HG02840 (cell line): ENCODE data around the gene IFI27.

Experiments used
- ATAC-seq: cut with Tn5 transposase; IDR thresholded peaks from one replicate; pipeline ENCODE4 v1.9.1; 2021; ENCODE audit warnings: mild to moderate bottlenecking, moderate library complexity, moderate number of reproducible peaks; ENCODE audit not compliant: unreplicated experiment, low FRiP score

IFI27 gene

DNA sequence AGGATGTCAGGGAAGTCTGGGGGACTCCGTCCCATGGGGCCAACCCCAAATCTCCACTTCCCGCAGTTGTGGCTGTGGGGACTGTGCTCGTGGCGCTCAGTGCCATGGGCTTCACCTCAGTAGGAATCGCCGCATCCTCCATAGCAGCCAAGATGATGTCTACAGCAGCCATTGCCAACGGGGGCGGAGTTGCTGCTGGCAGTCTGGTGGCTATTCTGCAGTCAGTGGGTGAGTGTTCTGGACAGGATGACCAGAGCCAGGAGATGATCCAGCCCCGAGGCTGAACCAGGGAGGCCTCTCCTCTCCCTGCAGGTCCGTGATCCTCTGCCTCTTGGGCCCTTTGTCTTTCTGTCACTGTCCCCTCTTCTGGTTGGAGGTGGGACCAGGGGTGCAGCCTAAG is 8.8 kb upstream of the IFI27 start:
- no peak for ATAC-seq

DNA sequence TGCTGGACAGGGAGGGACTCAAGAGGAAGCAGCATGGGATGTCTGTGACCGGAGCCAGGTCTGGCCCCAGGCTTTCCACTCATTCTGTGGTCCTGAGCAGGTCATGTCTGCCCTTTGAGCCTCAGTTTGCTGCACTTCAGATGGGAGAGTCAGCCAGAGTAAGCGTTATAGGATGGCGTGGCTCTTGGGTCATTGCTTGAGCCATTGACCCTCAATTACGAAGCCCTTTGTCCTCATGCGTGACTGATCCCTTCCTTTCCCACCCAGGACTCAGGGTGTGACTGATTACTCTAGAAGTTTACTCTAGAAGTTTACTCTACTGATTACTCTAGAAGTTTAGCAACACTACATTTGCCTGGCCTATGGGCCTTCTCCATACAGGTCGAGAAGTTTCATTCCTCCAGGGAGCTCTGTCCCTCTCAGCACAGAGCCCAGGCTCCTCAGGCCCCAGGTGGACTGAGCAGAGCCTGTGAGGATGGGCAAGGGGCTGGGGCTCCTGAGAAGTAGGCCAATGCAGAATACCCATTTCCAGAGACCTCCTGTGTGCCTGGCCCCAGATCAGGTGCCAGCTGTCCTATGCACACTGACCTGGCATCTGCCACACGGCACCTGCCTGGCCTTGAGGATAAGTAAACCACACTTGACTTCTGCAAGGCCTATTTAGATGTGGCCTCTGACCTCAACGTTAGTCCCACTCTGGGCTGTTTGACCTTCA is 7.6 kb upstream of the IFI27 start:
- ATAC-seq, result no peak

- ATAC-seq, result no peak
These were observed 6.9 kb upstream of the IFI27 start for GRCh38 chr14:94103554-94104150.

DNA sequence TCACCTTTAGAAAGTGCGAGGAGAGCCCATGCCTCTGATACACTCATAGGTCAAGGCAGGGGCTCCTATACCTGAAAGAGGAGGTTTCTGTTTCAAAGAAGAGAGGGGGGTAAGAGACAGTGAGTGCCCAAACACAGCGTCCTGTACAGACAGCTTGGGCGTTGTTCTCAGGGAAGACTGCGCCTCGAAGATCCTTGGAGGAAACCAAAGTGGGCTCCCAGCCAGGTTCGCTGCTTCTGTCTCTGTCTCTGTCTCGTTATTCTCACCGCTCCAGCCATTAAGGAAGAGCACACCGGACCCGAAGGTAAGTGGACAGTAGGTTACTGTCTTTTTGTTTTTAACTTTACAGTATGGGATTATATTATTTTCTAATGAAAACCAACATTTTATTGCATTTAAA is 5.8 kb upstream of the IFI27 start:
- no peak for ATAC-seq

DNA sequence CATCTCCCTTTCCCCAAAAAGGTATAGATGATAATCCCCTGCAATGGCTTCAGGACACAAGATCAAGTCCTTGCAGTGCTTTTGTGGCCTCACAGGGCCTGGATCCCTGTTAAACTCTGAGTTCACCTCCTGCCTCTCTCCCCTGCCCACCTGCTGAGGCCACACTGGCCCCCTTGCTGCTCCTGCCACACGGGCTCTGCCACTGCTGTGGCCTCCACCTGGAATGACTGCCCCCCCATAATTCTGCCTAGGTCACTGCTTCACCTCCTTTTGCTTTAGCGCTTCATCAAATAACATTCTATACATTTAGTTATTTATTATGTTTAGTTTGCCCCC is 653 bp upstream of the IFI27 start:
- ATAC-seq, result no peak

GRCh38 chr14:94111276-94112095 is 950 bp downstream of the IFI27 start:
- no peak for ATAC-seq

DNA sequence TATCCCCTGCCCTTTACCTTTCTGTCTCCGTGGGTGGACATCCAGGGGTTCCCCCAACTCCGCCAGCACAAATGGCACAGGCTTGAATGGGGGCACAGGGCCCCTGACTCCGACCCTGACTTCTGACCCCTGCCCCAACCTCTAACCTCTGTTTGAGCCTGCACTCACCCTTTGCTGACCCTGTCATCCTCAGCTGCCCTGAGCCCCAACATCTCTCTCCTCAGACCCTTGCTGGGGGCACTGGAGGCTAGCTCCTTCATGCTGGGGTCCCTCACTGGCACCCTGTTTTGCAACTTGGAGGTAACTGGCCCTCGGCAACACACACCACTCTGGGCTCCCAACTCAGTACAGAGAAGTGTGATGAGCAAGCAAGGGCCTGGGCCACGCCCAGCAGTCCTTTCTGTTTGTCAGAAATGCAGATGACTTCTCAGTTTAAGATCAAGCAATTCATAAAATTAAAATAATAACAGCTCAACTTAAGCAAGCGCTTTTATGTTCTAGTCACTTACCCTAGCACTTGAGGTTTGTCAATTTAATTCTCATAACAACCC is 2.1 kb downstream of the IFI27 start:
- no peak for ATAC-seq

- no peak for ATAC-seq
These were observed 2.5 kb downstream of the IFI27 start for GRCh38 chr14:94113073-94113472.

DNA sequence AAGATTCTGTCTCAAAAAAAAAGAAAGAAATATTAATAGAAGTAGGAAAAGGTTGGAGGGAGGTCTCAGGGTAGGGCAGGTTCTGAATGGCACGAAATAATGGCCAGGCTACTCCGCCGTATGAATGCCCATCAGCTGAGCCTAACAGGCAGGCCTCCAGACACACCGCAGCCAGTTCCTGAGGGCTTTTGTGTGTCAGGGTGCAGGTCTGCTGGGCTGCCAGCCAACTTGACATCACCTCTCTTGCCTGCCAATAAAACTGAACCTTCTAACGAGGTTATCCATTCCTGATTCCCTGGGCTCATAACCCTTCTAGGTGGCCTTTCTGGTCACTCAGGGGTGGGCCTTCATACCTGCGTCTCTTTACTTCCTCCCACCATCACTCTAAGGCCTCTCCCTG is 3.0 kb downstream of the IFI27 start:
- ATAC-seq, result no peak

DNA sequence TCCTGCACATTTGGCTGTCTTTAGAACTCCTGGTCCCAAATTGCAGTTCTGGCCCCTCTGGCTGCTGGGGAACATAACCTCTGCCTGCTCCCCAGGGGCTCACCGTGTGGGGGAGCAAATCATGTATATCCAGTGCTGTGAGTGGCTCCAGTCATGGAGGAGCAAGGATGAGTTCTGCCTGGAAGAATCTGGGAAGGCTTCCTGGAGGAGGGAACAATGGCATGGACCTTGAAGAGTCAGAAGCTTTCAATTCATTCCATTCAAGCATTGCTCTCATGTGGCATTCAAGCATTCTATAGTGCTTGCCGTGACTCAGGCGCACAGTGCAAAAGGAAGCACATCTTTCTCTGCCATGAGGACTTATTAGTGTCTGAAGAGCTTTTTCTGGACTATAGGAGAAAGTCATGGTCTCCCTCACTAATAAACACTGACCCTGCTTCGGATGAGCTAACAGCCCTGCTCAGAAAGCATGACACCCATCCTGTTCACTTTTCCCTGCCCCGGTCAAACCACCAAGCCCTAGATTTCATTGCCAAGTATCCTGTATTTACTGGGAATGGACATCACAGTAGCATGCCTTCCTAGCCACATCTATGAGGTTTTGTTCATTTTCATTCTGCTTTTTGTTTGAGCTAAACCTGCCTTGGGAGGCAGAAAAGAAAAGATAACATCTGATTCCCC is 3.5 kb downstream of the IFI27 start:
- ATAC-seq, result no peak

GRCh38 chr14:94114589-94115057 is 4.1 kb downstream of the IFI27 start:
- no peak for ATAC-seq

DNA sequence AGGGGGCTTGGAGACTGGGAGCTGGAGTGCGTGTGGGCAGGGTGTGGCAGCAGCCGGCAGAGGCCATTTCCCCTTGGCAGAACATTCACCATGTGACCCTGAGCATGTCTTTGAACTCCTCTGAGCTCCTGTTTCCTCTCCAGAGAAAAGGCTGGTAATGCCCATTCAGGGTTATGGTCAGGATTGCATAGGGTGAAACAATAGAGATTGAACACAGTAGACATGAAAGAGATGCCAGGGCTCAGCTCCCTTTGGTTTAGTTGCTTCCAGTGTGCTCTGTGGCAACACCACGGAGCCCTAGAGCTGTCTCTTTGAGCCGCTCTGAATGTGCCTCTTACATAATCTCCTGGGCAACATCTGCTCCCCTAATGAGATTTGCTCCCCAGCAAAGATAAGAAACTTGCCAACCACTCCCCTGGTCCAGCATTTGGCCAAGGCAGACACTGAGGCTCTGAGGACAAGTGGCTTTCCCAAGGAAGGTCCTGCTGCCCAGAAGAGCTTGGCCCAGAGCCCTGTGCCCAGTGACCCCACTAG is 4.6 kb downstream of the IFI27 start:
- ATAC-seq, result no peak

- no peak for ATAC-seq
These were observed 5.1 kb downstream of the IFI27 start for GRCh38 chr14:94115631-94116030.

DNA sequence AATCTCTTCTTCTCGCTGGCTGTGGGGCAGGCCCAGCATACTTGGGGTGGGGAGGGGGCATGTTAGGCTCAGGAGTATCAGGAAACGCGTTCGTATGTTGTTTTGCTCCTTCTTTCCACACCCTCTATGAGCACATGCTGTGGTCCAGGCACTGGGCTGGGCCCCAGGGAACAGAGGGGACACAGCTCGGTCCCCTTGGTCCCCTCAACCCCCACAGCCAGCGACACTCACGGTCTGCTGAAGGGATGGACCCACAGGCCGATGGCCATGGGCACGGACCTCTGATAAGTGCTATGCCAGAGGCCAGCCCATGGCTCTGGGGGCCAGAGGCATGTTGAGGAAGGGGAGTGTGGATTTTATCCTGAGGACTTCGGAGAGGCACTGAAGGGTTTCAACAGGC is 6.2 kb downstream of the IFI27 start:
- ATAC-seq, result no peak

- ATAC-seq, result no peak
These were observed 7.3 kb downstream of the IFI27 start for GRCh38 chr14:94117856-94118255.

GRCh38 chr14:94119071-94119470 is 8.5 kb downstream of the IFI27 start:
- ATAC-seq, result no peak

GRCh38 chr14:94120667-94121340 is 10.3 kb downstream of the IFI27 start:
- ATAC-seq, result no peak

GRCh38 chr14:94121485-94121884 is 10.9 kb downstream of the IFI27 start:
- no peak for ATAC-seq

DNA sequence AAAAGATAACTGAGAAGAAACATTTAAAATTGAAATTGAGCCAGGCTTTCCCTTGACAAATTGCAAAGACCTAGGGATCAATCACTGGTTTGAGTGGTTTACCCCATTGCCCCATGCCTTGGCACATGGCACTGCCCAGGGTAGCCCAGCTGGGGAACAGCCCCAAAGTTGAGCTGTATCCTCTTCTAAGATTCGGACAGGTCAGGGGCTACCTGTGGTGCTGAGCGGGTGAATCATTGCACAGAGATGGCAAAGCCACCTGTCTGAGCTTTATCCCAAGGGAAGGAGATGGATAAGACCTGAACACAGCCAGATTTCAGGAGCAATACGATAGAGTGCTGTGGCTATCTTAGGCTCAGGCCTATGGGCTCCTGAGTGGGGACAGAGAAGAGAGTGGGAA is 11.9 kb downstream of the IFI27 start:
- ATAC-seq, result no peak

DNA sequence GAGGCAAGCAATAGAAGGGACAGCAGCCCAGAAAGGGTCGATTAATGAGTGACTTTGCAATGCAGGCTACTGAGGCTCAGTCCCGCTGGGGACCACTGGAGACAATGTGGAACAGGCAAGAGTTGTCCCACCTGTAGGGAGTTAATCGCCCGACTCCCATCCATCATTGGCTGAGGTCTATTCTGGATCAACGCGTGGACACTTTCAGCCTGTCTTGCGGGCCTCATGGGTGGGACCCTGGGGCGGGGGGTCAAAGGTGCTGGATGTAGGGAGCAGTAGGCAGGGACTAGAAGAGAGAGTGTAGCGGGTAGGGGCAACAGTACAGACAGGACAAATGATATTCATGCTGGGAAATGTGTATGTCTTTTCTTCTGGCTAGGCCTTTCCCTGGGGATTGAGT is 12.8 kb downstream of the IFI27 start:
- ATAC-seq, result no peak
